K562 (cell line): ENCODE measurements around the gene NCDN. TPM values are rescaled to one million over a fixed set of nuclear protein-coding genes. Genes with fewer than 3 reads are reported as not detected.

Experiments
- ATAC-seq: fragments of 200-7000 bp; cut with Tn5 transposase; 3 replicates; pipeline ENCODE4 v1.9.1; 2020; ENCODE audit warnings: moderate library complexity
- BruUV-seq: library from RNA; stranded (reverse); fragments of 400-500 nt; replicated peaks from 2 replicates; lab custom pipeline; 2021; lab: Mats Ljungman, UMichigan
- CTCF ChIA-PET: fragments of 300-600 bp; formaldehyde crosslinking; extraction: SDS; loops from one replicate; lab custom pipeline; 2021; ENCODE audit warnings: low intra/inter-chr PET ratio; lab: Yijun Ruan, JAX
- POLR2A ChIA-PET: fragments of 300-600, 350-650 bp; sonication (Branson Sonifier 250); formaldehyde crosslinking; extraction: SDS; loops from one replicate; lab custom pipeline; 2021; ENCODE audit warnings: antibody characterized with exemption, inconsistent platforms; lab: Yijun Ruan, JAX
- DNase-seq, 4 experiments: peaks; one replicate each; pipeline versions ENCODE4 v3.0.0 to v3.0.0-alpha.2; 2011 to 2018; ENCODE audit warnings: low spot score in 3 of 4, mixed read lengths in 3 of 4; ENCODE audit errors: extremely low read depth in 1 of 4
- FAIRE-seq: peaks from 2 replicates; lab custom pipeline; 2011; peaks lifted over from hg19 to GRCh38; lab: Jason Lieb, UNC
- H2AFZ ChIP-seq: 2 replicates; pipeline ENCODE4 v1.6.0; 2011; ENCODE audit warnings: low read depth, low read length, control low read depth, inconsistent platforms
- H3K27ac ChIP-seq: fragments of 200-600 bp; 3 replicates; pipeline ENCODE4 v1.8.0; 2011; ENCODE audit warnings: low read depth, mild to moderate bottlenecking, control low read depth, inconsistent platforms, low read length, moderate library complexity, mixed read lengths; ENCODE audit errors: extremely low read depth
- H3K27me3 ChIP-seq, 2 experiments: fragments of 300-600 bp in 1 of 2; 2 replicates in 1 of 2; 3 replicates in 1 of 2; pipeline versions ENCODE4 v1.6.0 to v1.8.0; 2011; ENCODE audit warnings: inconsistent platforms in 2 of 2, low read length in 2 of 2, mild to moderate bottlenecking in 1 of 2, mixed read lengths in 1 of 2, moderate library complexity in 1 of 2; ENCODE audit not compliant: control insufficient read depth in 2 of 2, insufficient read depth in 2 of 2
- H3K36me3 ChIP-seq: fragments of 300-600 bp; 3 replicates; pipeline ENCODE4 v1.8.0; 2011; ENCODE audit warnings: mild to moderate bottlenecking, low read length, inconsistent platforms; ENCODE audit not compliant: control insufficient read depth, insufficient read depth
- H3K4me1 ChIP-seq, 2 experiments: fragments of 200-600 bp in 1 of 2; replicated peaks in 1 of 2; 2 replicates in 1 of 2; 3 replicates in 1 of 2; pipeline versions ENCODE4 v1.5.1 to v1.8.0; 2011; ENCODE audit warnings: inconsistent platforms in 2 of 2, low read length in 2 of 2, mild to moderate bottlenecking in 1 of 2, mixed read lengths in 1 of 2, moderate library complexity in 1 of 2; ENCODE audit not compliant: control insufficient read depth in 2 of 2, insufficient read depth in 2 of 2
- H3K4me2 ChIP-seq: 2 replicates; pipeline ENCODE4 v1.6.1; 2011; ENCODE audit warnings: low read length, control low read depth, inconsistent platforms, mixed read lengths; ENCODE audit not compliant: insufficient read depth
- H3K4me3 ChIP-seq: fragments of 200-600 bp; sonication (generic), shearing (Covaris generic); 2 replicates; pipeline ENCODE4 v1.5.1; 2016; ENCODE audit warnings: control low read depth, inconsistent platforms
- H3K79me2 ChIP-seq: fragments of 200-600 bp; 3 replicates; pipeline ENCODE4 v1.8.0; 2011; ENCODE audit warnings: low read length, inconsistent platforms; ENCODE audit not compliant: control insufficient read depth, insufficient read depth
- H3K9ac ChIP-seq, 2 experiments: 2 replicates each; pipeline versions ENCODE4 v1.6.0 to v1.6.1; 2011; ENCODE audit warnings: low read depth in 2 of 2, low read length in 2 of 2, control low read depth in 1 of 2, inconsistent platforms in 1 of 2, mild to moderate bottlenecking in 1 of 2, mixed read lengths in 1 of 2; ENCODE audit not compliant: insufficient read depth in 1 of 2
- H3K9me1 ChIP-seq: one replicate; pipeline ENCODE4 v1.6.0; 2011; ENCODE audit warnings: inconsistent platforms, mild to moderate bottlenecking, low read length, moderate library complexity; ENCODE audit not compliant: control insufficient read depth, insufficient read depth
- H3K9me3 ChIP-seq: replicated peaks from 2 replicates; pipeline ENCODE4 v1.5.1; 2011; ENCODE audit warnings: low read depth, low read length, inconsistent platforms; ENCODE audit not compliant: control insufficient read depth, insufficient read depth
- H4K20me1 ChIP-seq: replicated peaks from 2 replicates; pipeline ENCODE4 v1.6.1; 2011; ENCODE audit warnings: low read length, inconsistent platforms, mixed read lengths; ENCODE audit not compliant: control insufficient read depth, insufficient read depth
- CBX5 ChIP-seq: IDR thresholded peaks from 2 replicates; pipeline ENCODE4 v1.6.1; 2014; ENCODE audit warnings: low read depth, borderline replicate concordance
- ESRRB ChIP-seq: fragments of 250-450 bp; sonication (Bioruptor Pico); IDR thresholded peaks from 2 replicates; pipeline ENCODE4 v1.5.0; 2020; ENCODE audit warnings: mild to moderate bottlenecking, moderate library complexity, borderline replicate concordance
- FOXK1 ChIP-seq: sonication (generic); formaldehyde crosslinking; IDR thresholded peaks from 2 replicates; pipeline ENCODE4 v1.8.0; 2022; ENCODE audit warnings: missing genetic modification reagents, mild to moderate bottlenecking, borderline replicate concordance
- NFATC3 ChIP-seq: fragments of 450-650 bp; IDR thresholded peaks from 2 replicates; pipeline ENCODE4 v1.6.1; 2017; ENCODE audit warnings: mild to moderate bottlenecking
- PTRF ChIP-seq: fragments of 450-650 bp; IDR thresholded peaks from 2 replicates; pipeline ENCODE4 v1.6.1; 2016; ENCODE audit warnings: mild to moderate bottlenecking, missing genetic modification characterization, missing compliant biosample characterization
- ZNF311 ChIP-seq: fragments of 250-450 bp; sonication (Bioruptor Pico); IDR thresholded peaks from 2 replicates; pipeline ENCODE4 v1.4.0; 2020; ENCODE audit warnings: mild to moderate bottlenecking, moderate library complexity
- ZNF507 ChIP-seq: conservative IDR thresholded peaks from 2 replicates; pipeline ENCODE4 v1.6.1; 2017; ENCODE audit warnings: missing genetic modification characterization, missing compliant biosample characterization
- WGBS: fragments of 100-300 bp; shearing (Covaris generic); methylation state at CpG from one replicate; pipeline ENCODE4 v1.1.6; 2016; ENCODE audit warnings: low coverage, mixed read lengths; ENCODE audit not compliant: insufficient coverage; ENCODE audit errors: missing lambda C conversion rate; 5-methylcytosine and 5-hydroxymethylcytosine counted together
- in situ Hi-C: fragments of 300-500 bp; cut with MboI; formaldehyde crosslinking; loops from 4 replicates; pipeline ENCODE4 v1.15.0; 2018; ENCODE audit warnings: inconsistent platforms, mixed read lengths
- intact Hi-C: fragments of 100-400 bp; cut with micrococcal nuclease; formaldehyde crosslinking; loops from 2 replicates; pipeline ENCODE4 v1.14.2; 2022
- polyA plus RNA-seq, 8 experiments: library from polyadenylated mRNA; depleted of rRNA in 4 of 8; stranded (reverse) in 5 of 8; unstranded in 3 of 8; fragments of >200 nt; fragmentation: Nextera tagmentation in 2 of 8; fragmentation: Illumina TruSeq in 1 of 8; extraction: Ambion mirVana in 2 of 8; extraction: Trizol in 1 of 8; gene quantifications; 2 replicates each; pipeline versions ENCODE4 v1.2.1 to v1.2.3, GENCODE V29; 2011 to 2014; ENCODE audit warnings: inconsistent platforms in 1 of 8, missing spikeins in 1 of 8
- total RNA-seq, 7 experiments: library from RNA; depleted of rRNA in 6 of 7; stranded (reverse); fragments of >200 nt in 6 of 7; fragmentation: Illumina TruSeq in 2 of 7; extraction: Trizol in 2 of 7; gene quantifications; 2 replicates each; pipeline versions ENCODE4 v1.2.1 to v1.2.3, GENCODE V29; 2011 to 2021; ENCODE audit warnings: low replicate concordance in 1 of 7

Gene NCDN
- total and polyA plus RNA-seq, 9 of the 15 experiments (the other 6 are each of a cell fraction or from before 2014, with no cell fraction given), result 1.9 to 35.1 (median 10.7) TPM

DNA sequence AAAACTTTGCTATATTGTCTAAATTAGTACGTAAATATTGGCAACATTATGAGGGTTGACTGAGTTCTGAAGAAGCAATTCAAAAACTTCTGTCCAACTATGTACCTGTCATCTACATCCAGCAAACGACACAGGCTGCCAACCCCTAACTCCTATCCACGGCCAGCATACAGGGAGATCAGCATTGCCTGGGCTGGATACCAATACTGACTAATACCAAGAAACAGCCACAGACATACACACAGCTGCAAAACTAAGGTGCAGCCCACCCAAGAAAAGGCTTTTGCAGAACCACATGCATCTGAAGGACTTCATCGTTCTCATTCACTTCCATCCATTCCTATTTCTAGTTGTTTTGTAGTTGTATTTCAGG lies 2.4 kb upstream of the NCDN start:
- peak overlapping the region; percentile 28; the same call in 1 of the 2 replicates for H3K4me2 ChIP-seq
- POLR2A ChIA-PET, result interaction anchor here (0.8 kb wide), 1 partner anchor 48 kb away, joined by 3 read pairs; no protein-coding TSS in a partner anchor
- CTCF ChIA-PET, result no interaction called here
- peaks cover 19 to 27% of the 10 kb centered on the region in 2 experiments for H3K4me1 ChIP-seq
- H2AFZ ChIP-seq, result no peak overlapping the region
- intact Hi-C loops, result loop anchor here (5.0 kb wide), 2 partner anchors 363 to 698 kb away; partner anchors contain the start of genes SFPQ and SMIM12
- no peaks in the 10 kb centered on the region for H3K9me1 ChIP-seq
- H3K9me3 ChIP-seq, result no peaks in the 10 kb centered on the region
- peaks cover 40% of the 10 kb centered on the region for H3K36me3 ChIP-seq
- no peak overlapping the region for H3K9ac ChIP-seq
- 0 out of 2 replicates have a peak, but pooled peaks cover 4% of the 10 kb centered on the region for H4K20me1 ChIP-seq
- BruUV-seq, result no TSS peak
- no peaks in the 10 kb centered on the region for H3K27me3 ChIP-seq
- no peak overlapping the region for H3K4me3 ChIP-seq
- no peak for TF ChIP-seq ZNF507 (tag)
- TF ChIP-seq ZNF311 (CRISPR knock-in tag), result no peak
- TF ChIP-seq ESRRB (CRISPR knock-in tag), result no peak
- no peak for TF ChIP-seq FOXK1 (CRISPR knock-in tag)
- no peak for TF ChIP-seq PTRF (tag)
- no peak for TF ChIP-seq CBX5
- no peak for TF ChIP-seq NFATC3
- FAIRE-seq, result no peak
- DNase-seq, result no peak
- peaks cover 44% of the 10 kb centered on the region for H3K79me2 ChIP-seq
- H3K27ac ChIP-seq, result no peak overlapping the region
- 71% methylated on average over 4 of the region's 4 CpGs for WGBS
- no peak for ATAC-seq
- in situ Hi-C loops, result no loop called here
